H9 (cell line): Measurements from ENCODE around the gene RXFP1. TPM values are rescaled to one million over a fixed set of nuclear protein-coding genes. Genes with fewer than 3 reads are reported as not detected.

Experiments used
- DNase-seq: peaks from one replicate; pipeline ENCODE4 v3.0.0-alpha.2; 2017
- H2AFZ ChIP-seq: one replicate; pipeline ENCODE4 v1.6.1; 2013; ENCODE audit warnings: mild to moderate bottlenecking, low read length, control low read depth, moderate library complexity
- H2AK5ac ChIP-seq: 2 replicates; pipeline ENCODE4 v1.6.1; 2013; ENCODE audit warnings: low read length, control low read depth, mixed read lengths; ENCODE audit not compliant: insufficient read length
- H2BK120ac ChIP-seq: one replicate; pipeline ENCODE4 v1.6.1; 2013; ENCODE audit warnings: low read depth, mild to moderate bottlenecking, low read length, control low read depth, inconsistent platforms; ENCODE audit not compliant: poor library complexity, severe bottlenecking
- H2BK12ac ChIP-seq: 2 replicates; pipeline ENCODE4 v1.6.1; 2013; ENCODE audit warnings: low read length, control low read depth, mixed read lengths, low read depth; ENCODE audit not compliant: insufficient read length
- H2BK15ac ChIP-seq: 2 replicates; pipeline ENCODE4 v1.6.1; 2013; ENCODE audit warnings: low read depth, low read length, control low read depth
- H2BK20ac ChIP-seq: one replicate; pipeline ENCODE4 v1.6.1; 2013; ENCODE audit warnings: low read depth, mild to moderate bottlenecking, low read length, control low read depth, inconsistent platforms; ENCODE audit not compliant: poor library complexity, severe bottlenecking
- H2BK5ac ChIP-seq: 2 replicates; pipeline ENCODE4 v1.6.1; 2013; ENCODE audit warnings: low read length, control low read depth, mixed read lengths; ENCODE audit not compliant: insufficient read length
- H3K14ac ChIP-seq: 2 replicates; pipeline ENCODE4 v1.6.1; 2013; ENCODE audit warnings: low read length, control low read depth; ENCODE audit not compliant: insufficient read depth
- H3K18ac ChIP-seq: 2 replicates; pipeline ENCODE4 v1.6.1; 2013; ENCODE audit warnings: low read depth, mild to moderate bottlenecking, mixed read lengths, low read length, control low read depth; ENCODE audit not compliant: insufficient read length
- H3K23ac ChIP-seq: 2 replicates; pipeline ENCODE4 v1.6.1; 2013; ENCODE audit warnings: low read length, control low read depth, mixed read lengths, low read depth; ENCODE audit not compliant: insufficient read length
- H3K23me2 ChIP-seq: 2 replicates; pipeline ENCODE4 v1.6.1; 2013; ENCODE audit warnings: low read depth, mild to moderate bottlenecking, mixed read lengths, low read length, control low read depth; ENCODE audit not compliant: insufficient read length, poor library complexity, severe bottlenecking
- H3K27ac ChIP-seq: 2 replicates; pipeline ENCODE4 v1.5.1; 2013; ENCODE audit warnings: low read length, control low read depth, mixed read lengths, low read depth; ENCODE audit not compliant: insufficient read length
- H3K27me3 ChIP-seq: 2 replicates; pipeline ENCODE4 v1.6.1; 2013; ENCODE audit warnings: low read length, control low read depth, inconsistent platforms; ENCODE audit not compliant: insufficient read depth
- H3K4ac ChIP-seq: 2 replicates; pipeline ENCODE4 v1.6.1; 2013; ENCODE audit warnings: low read depth, mild to moderate bottlenecking, control low read depth, inconsistent platforms, low read length, moderate library complexity
- H3K4me1 ChIP-seq: 2 replicates; pipeline ENCODE4 v1.6.1; 2013; ENCODE audit warnings: low read length, control low read depth, inconsistent platforms; ENCODE audit not compliant: insufficient read depth
- H3K4me2 ChIP-seq: 2 replicates; pipeline ENCODE4 v1.6.1; 2013; ENCODE audit warnings: low read length, control low read depth, mixed read lengths; ENCODE audit not compliant: insufficient read length, insufficient read depth
- H3K56ac ChIP-seq: 2 replicates; pipeline ENCODE4 v1.6.1; 2013; ENCODE audit warnings: low read depth, mild to moderate bottlenecking, mixed read lengths, low read length, control low read depth; ENCODE audit not compliant: insufficient read length
- H3K79me1 ChIP-seq: 2 replicates; pipeline ENCODE4 v1.6.1; 2013; ENCODE audit warnings: low read depth, mild to moderate bottlenecking, moderate library complexity, low read length, control low read depth, inconsistent platforms; ENCODE audit not compliant: insufficient read depth, poor library complexity, severe bottlenecking
- H3K79me2 ChIP-seq: 2 replicates; pipeline ENCODE4 v1.6.1; 2013; ENCODE audit warnings: low read length, control low read depth, inconsistent platforms; ENCODE audit not compliant: insufficient read depth
- H3K9ac ChIP-seq: 2 replicates; pipeline ENCODE4 v1.6.1; 2013; ENCODE audit warnings: low read length, control low read depth, mixed read lengths; ENCODE audit not compliant: insufficient read length; ENCODE audit errors: extremely low read depth
- H3K9me3 ChIP-seq: one replicate; pipeline ENCODE4 v1.6.1; 2013; ENCODE audit warnings: low read depth, low read length, inconsistent platforms; ENCODE audit not compliant: control insufficient read depth
- H3T11ph ChIP-seq: one replicate; pipeline ENCODE4 v1.6.1; 2013; ENCODE audit warnings: mild to moderate bottlenecking, low read length, control low read depth, inconsistent platforms
- H4K20me1 ChIP-seq: one replicate; pipeline ENCODE4 v1.6.1; 2013; ENCODE audit not compliant: control insufficient read depth, insufficient read length, insufficient read depth
- H4K5ac ChIP-seq: 2 replicates; pipeline ENCODE4 v1.6.1; 2013; ENCODE audit warnings: low read depth, mild to moderate bottlenecking, mixed read lengths, low read length, control low read depth; ENCODE audit not compliant: insufficient read length
- H4K8ac ChIP-seq: replicated peaks from 2 replicates; pipeline ENCODE4 v1.6.1; 2013; ENCODE audit warnings: low read length, control low read depth, mixed read lengths, low read depth; ENCODE audit not compliant: insufficient read length
- H4K91ac ChIP-seq: 2 replicates; pipeline ENCODE4 v1.6.1; 2013; ENCODE audit warnings: low read depth, mild to moderate bottlenecking, moderate library complexity, mixed read lengths, low read length, control low read depth; ENCODE audit not compliant: insufficient read length
- H3K27ac Mint-ChIP-seq, 3 experiments: 2 replicates in 2 of 3; 3 replicates in 1 of 3; pipeline ENCODE4 v1.8.0; 2020 to 2021; ENCODE audit warnings: mixed read lengths in 3 of 3, mild to moderate bottlenecking in 1 of 3, moderate library complexity in 1 of 3
- H3K27me3 Mint-ChIP-seq: 2 replicates; pipeline ENCODE4 v1.8.0; 2021; ENCODE audit warnings: low read depth, mild to moderate bottlenecking, moderate library complexity, mixed read lengths
- H3K36me3 Mint-ChIP-seq, 3 experiments: 2 replicates in 2 of 3; 3 replicates in 1 of 3; pipeline ENCODE4 v1.8.0; 2020 to 2021; ENCODE audit warnings: low read depth in 3 of 3, mixed read lengths in 3 of 3; ENCODE audit not compliant: insufficient read depth in 1 of 3
- H3K4me1 Mint-ChIP-seq, 2 experiments: 2 replicates each; pipeline ENCODE4 v1.8.0; 2020; ENCODE audit warnings: mixed read lengths in 2 of 2
- H3K4me3 Mint-ChIP-seq, 2 experiments: 2 replicates in 1 of 2; 3 replicates in 1 of 2; pipeline ENCODE4 v1.8.0; 2020 to 2021; ENCODE audit warnings: mild to moderate bottlenecking in 2 of 2, mixed read lengths in 2 of 2, moderate library complexity in 1 of 2
- H3K9me3 Mint-ChIP-seq, 2 experiments: 2 replicates in 1 of 2; 3 replicates in 1 of 2; pipeline ENCODE4 v1.8.0; 2020; ENCODE audit warnings: mild to moderate bottlenecking in 2 of 2, mixed read lengths in 2 of 2, moderate library complexity in 1 of 2
- WGBS: extraction: QIAGEN DNeasy Blood & Tissue Kit; methylation state at CpG from one replicate; pipeline ENCODE4 v1.1.7; 2013; ENCODE audit warnings: missing lambda C conversion rate, low lambda C conversion rate, mixed read lengths; ENCODE audit not compliant: insufficient read length; ENCODE audit errors: extremely low coverage; 5-methylcytosine and 5-hydroxymethylcytosine counted together
- total RNA-seq: library from RNA; stranded (reverse); gene quantifications from 2 replicates; pipeline ENCODE4 v1.2.1, GENCODE V29; 2021
- TF ChIP-seq, protein P1 (sequence below): fragments of 200-600 bp; sonication (generic); conservative IDR thresholded peaks from 3 replicates; pipeline ENCODE4 v1.8.0; 2021; ENCODE audit warnings: antibody characterized with exemption, mild to moderate bottlenecking

RXFP1 gene
- total RNA-seq, 1 experiment from 2014 or later = 0.17 TPM

DNA sequence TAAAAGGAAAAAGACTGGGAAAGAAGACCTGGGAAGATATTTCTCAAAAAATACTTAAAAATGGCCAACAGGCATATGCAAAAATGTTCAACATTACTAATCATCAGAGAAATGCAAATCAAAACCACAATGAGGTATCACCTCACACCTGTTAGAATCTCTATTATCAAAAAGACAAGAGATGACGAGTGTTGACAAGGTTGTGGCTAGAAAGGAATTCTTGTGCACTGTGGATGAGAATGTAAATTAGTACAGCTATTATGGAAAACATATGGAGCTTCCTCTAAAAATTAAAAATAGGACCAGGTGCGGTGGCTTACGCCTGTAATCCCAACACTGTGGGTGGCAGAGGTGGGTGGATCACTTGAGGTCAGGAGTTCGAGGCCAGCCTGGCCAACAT, 100.0 kb downstream of the RXFP1 start:
- Mint-ChIP-seq H3K4me3 (no peak overlapping the region), H3K27ac (no peak overlapping the region), H3K36me3 (no peaks in the 10 kb centered on the region), H3K27me3 (no peaks in the 10 kb centered on the region), H3K4me1 (peaks cover 5 to 12% of the 10 kb centered on the region in 2 experiments; a peak in 3 of 4 replicates), H3K9me3 (no peaks in the 10 kb centered on the region)
- H3K4ac ChIP-seq = no peak overlapping the region
- H3K56ac ChIP-seq = no peak overlapping the region
- H2BK15ac ChIP-seq = no peak overlapping the region
- H3K4me1 ChIP-seq = no peaks in the 10 kb centered on the region; the same call in 1 of the 2 replicates
- no peak overlapping the region for H3K9ac ChIP-seq
- no peak overlapping the region for H3T11ph ChIP-seq
- H2BK20ac ChIP-seq = no peak overlapping the region
- no peaks in the 10 kb centered on the region for H3K79me2 ChIP-seq
- no peaks in the 10 kb centered on the region for H3K23me2 ChIP-seq
- TF ChIP-seq, protein P1, sequence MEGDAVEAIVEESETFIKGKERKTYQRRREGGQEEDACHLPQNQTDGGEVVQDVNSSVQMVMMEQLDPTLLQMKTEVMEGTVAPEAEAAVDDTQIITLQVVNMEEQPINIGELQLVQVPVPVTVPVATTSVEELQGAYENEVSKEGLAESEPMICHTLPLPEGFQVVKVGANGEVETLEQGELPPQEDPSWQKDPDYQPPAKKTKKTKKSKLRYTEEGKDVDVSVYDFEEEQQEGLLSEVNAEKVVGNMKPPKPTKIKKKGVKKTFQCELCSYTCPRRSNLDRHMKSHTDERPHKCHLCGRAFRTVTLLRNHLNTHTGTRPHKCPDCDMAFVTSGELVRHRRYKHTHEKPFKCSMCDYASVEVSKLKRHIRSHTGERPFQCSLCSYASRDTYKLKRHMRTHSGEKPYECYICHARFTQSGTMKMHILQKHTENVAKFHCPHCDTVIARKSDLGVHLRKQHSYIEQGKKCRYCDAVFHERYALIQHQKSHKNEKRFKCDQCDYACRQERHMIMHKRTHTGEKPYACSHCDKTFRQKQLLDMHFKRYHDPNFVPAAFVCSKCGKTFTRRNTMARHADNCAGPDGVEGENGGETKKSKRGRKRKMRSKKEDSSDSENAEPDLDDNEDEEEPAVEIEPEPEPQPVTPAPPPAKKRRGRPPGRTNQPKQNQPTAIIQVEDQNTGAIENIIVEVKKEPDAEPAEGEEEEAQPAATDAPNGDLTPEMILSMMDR = no peak
- H2BK12ac ChIP-seq = no peak overlapping the region
- H3K79me1 ChIP-seq = no peaks in the 10 kb centered on the region
- H3K18ac ChIP-seq = no peak overlapping the region
- H2BK5ac ChIP-seq = no peak overlapping the region
- no peak overlapping the region for H4K91ac ChIP-seq
- H2BK120ac ChIP-seq = no peak overlapping the region
- no peak overlapping the region for H3K4me2 ChIP-seq
- H4K5ac ChIP-seq = no peak overlapping the region
- H2AFZ ChIP-seq = no peak overlapping the region
- DNase-seq = no peak
- no peak overlapping the region for H3K27ac ChIP-seq
- WGBS = no CpG with 5 or more reads among the region's 4 CpGs
- H3K9me3 ChIP-seq = no peaks in the 10 kb centered on the region
- H3K23ac ChIP-seq = no peak overlapping the region
- H4K8ac ChIP-seq = no peak overlapping the region
- no peak overlapping the region for H3K14ac ChIP-seq
- no peaks in the 10 kb centered on the region for H3K27me3 ChIP-seq
- no peak overlapping the region for H2AK5ac ChIP-seq
- no peaks in the 10 kb centered on the region for H4K20me1 ChIP-seq
